ENCODE measurements around the gene NDUFA6.
"Not testable (repeated sequence)": the region's sequence is repeated elsewhere in the genome, so short reads cannot be mapped to it uniquely, and the experiment has no call there.

NDUFA6 gene

DNA sequence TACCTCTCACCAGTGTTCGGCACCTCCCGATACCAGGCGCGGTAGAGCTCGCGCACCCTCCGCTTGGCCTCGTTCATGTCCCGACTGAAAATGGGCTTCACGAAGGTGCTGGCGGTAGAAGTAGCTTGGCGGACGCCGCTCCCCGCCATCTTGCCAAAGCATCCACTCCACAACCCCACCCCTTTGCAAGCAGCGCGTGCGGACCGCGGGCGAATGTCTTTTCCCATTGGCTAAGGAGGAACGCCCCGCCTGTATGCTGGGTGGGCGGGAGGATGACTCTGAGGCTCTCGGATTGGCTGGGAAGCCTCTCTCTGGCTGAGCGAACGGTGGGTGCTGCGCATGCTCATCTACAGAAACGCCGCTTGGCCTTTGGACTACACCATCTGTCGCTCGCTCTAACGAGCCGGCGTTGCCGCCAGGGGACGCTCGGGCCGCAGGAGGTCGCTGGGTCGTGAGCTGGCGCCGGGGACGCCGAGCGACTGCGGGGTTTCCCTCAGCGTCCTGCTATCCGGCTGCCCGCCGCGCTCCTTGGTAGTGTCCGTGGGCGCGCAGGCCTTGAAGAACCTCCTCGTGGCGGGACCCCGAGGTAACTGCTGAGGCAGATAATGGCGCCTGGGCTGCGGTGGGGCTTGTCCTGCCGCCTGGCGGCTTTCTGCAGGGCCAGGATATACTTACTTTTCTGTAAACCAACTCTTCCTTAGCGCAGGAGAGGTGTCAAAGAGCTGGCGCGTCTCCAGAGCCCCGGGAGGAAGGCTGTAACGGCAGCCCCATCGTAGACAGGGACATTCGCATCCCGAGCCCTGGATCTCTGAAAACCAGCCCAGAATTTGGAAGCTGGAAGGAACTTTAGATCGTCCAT is at the start of gene NDUFA6:
Gene NDUFA6 (minus strand): TSS at position 177 of the 859 bp plus-strand sequence. CDS start 28 bp downstream, at position 149.
- DNase-seq: peak; percentile 99 to 100

- DNase-seq: not testable (repeated sequence)
Observed at GRCh38 chr22:42140153-42140552, 49.6 kb upstream of the NDUFA6 start.

DNA sequence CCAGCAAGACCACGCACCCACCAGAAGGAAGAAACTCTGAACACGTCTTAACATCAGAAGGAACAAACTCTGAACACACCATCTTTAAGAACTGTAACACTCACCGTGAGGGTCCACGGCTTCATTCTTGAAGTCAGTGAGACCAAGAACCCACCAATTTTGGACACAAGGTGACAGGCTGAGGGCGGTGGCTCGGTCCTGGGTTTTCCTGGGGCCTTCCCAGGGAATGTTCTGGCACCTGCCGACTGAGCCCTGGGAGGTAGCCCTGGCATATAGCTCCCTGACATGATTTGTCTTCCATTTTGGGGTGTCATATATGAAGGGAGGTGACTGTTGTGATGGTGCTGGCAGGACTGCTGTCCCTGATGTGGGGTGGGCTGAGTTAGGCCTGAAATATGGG is 48.9 kb upstream of the NDUFA6 start:
- DNase-seq: not testable (repeated sequence)

- DNase-seq: no peak
Observed at GRCh38 chr22:42138972-42139371, 48.4 kb upstream of the NDUFA6 start.

DNA sequence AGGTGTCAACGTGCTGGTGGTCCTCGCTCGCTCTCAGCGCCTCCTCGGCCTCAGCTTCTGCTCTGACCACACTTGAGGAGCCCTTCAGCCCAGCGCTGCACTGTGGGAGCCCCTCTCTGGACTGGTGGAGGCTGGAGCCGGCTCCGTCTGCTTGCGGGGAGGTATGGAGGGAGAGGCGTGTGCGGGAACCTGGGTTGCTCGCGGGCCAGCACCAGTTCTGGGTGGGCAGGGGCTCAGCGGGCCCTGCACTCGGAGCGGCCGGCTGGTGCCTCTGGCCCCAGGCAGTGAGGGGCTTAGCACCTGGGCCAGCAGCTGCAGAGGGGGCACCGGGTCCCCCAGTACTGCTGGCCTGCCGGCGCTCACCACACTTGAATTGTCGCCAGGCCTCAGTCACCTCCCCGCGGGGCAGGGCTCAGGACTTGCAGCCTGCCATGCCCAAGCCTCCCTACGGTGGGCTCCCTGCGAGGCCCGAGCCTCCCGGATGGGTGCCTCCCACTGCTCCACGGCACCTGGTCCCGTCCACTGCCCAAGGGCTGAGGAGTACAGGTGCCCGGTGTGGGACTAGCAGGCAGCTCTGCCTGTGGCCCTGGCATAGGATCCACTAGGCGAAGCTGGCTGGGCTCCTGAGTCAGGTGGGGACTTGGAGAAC is 47.7 kb upstream of the NDUFA6 start:
- no peak for DNase-seq

DNA sequence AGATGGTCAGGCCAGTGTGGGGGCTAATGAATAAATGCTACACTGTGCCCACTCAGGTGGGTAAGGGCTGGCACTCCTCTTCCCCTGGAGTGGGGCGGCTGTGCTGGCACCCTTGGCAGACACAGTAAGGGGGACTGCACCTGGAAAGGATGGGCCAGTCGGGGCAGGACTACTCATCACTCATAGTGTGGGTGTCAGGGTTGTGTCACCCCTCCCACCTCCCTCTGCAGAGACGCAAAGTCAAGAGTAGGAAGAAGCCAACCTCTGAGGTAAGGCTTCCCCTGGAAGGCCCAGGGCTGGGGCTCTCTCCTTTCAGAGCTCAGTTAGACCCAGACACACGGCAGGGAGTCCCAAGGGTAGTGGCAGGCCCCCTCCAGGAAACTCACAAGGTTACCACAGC is 45.1 kb upstream of the NDUFA6 start:
- not testable (repeated sequence) for DNase-seq

- DNase-seq: no peak
Observed at GRCh38 chr22:42134100-42135020, 43.8 kb upstream of the NDUFA6 start.

DNA sequence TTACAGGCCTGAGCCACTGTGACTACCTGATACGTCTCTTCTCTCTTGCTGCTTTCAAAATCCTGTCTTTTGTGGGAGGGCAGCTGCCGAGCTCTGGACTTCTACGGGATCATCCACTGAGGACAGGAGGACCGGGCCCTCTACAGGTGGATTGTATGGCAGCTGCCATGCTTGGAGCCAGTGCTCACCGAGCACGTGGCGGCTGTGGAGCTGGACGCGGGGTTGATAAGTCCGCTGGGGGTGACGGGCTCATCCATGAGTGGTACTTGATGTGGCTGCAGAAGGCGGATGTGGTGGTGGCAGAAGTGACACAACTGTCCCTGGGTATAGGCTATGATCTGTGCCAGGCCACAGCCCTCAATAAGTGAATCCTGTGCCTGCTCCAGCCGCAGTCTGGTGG is 41.9 kb upstream of the NDUFA6 start:
- DNase-seq: no peak

- DNase-seq: no peak
Observed at GRCh38 chr22:42131562-42131961, 41.0 kb upstream of the NDUFA6 start.

GRCh38 chr22:42130639-42131431 is 40.3 kb upstream of the NDUFA6 start, which contains the start of gene CYP2D6:
CYP2D6 (minus strand) TSS chr22:42130810; CDS start chr22:42130791, 19 bp downstream.
- not testable (repeated sequence) for DNase-seq

- DNase-seq: not testable (repeated sequence)
Observed at GRCh38 chr22:42130182-42130581, 39.6 kb upstream of the NDUFA6 start.

GRCh38 chr22:42128776-42129694 is 38.5 kb upstream of the NDUFA6 start:
- not testable (repeated sequence) for DNase-seq

DNA sequence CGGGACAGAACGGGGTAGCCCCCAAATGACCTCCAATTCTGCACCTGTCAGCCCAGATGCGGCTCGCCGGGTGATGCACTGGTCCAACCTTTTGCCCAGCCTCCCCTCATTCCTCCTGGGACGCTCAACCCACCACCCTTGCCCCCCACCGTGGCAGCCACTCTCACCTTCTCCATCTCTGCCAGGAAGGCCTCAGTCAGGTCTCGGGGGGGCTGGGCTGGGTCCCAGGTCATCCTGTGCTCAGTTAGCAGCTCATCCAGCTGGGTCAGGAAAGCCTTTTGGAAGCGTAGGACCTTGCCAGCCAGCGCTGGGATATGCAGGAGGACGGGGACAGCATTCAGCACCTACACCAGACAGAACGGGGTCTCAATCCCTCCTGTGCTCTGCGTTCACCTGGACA is 37.4 kb upstream of the NDUFA6 start:
- DNase-seq: not testable (repeated sequence)

DNA sequence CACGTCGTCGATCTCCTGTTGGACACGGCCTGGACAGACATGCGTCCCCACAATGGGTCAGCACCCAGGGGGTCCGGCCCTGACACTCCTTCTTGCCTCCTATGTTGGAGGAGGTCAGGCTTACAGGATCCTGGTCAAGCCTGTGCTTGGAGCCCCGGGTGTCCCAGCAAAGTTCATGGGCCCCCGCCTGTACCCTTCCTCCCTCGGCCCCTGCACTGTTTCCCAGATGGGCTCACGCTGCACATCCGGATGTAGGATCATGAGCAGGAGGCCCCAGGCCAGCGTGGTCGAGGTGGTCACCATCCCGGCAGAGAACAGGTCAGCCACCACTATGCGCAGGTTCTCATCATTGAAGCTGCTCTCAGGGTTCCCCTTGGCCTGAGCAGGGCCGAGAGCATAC is 37.0 kb upstream of the NDUFA6 start:
- no peak for DNase-seq

DNA sequence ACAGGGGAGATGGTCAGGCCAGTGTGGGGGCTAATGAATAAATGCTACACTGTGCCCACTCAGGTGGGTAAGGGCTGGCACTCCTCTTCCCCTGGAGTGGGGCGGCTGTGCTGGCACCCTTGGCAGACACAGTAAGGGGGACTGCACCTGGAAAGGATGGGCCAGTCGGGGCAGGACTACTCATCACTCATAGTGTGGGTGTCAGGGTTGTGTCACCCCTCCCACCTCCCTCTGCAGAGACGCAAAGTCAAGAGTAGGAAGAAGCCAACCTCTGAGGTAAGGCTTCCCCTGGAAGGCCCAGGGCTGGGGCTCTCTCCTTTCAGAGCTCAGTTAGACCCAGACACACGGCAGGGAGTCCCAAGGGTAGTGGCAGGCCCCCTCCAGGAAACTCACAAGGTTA is 33.0 kb upstream of the NDUFA6 start:
- not testable (repeated sequence) for DNase-seq

DNA sequence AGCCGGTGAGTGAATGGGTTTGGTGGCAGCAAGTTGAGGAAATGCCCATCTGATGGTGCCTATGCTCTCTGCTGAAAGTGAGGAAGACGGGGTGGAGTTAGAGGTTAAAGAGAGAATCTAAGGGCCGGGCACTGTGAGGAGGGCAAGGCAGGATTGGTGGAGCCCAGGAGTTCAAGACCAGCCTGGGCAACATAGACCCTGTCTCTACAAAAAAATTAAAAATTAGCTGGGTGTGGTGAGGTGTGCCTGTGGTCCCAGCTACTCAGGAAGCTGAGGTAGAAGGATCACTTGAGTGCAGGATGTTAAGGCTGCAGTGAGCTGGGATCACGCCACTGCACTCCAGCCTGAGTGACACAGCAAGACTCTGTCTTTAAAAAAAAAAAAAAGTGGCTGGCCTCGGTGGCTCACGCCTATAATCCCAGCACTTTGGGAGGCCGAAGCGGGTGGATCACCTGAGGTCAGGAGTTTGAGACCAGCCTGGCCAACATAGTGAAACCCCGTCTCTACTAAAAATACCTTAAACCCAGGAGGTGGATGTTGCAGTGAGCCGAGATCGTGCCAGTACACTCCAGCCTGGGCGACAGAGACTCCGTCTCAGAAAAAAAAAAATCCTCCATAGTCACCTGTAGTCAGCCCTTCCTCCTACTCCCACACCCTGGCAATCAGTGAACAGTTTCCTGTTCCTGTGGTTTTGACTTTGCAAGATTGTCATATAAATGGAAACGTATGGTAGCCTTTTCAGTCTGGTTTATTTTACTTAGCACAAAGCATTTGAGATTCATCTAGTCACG is 29.9 kb upstream of the NDUFA6 start:
- DNase-seq: peak in 1 of 2 donors; percentile 51

- DNase-seq: no peak
Observed at GRCh38 chr22:42116848-42117424, 26.4 kb upstream of the NDUFA6 start.

DNA sequence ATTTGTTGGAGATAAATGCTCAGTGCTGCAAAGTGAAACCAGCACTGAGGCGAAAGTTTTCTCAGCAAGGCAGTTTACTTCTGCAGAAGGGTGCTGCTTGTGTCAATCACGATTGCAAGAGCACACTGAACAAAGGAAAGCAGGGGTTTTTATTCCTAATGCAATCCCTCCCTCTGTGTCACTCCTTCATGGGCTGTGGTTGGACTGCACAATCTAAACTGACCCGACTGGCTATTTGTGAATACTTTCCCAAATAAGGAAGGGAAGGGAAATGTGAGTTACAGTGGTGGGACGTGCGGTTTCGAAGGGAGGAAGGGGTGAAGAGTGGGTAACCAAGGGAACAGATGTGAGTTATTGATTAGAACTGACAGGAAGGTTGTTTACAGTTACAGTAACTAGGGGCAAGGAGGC is 24.9 kb upstream of the NDUFA6 start:
- DNase-seq: not testable (repeated sequence)

DNA sequence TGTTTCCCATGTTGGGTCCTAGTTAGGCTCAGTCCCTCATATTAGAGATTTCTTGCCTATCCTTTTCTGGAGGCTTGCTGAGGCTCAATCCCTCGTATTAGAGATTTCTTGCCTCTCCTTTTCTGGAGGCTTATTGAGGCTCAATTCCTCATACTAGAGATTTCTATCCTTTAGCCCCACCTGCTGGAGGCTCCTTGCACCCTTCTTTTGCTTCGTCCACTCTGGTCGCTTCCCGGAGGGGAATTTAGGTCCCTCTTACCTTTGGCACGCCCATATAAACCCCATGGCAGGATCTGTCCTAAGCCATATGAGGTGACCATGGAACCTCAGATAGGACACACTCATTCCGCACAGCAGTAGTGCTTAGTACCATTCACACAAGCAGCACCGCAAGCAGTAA is 24.1 kb upstream of the NDUFA6 start:
- no peak for DNase-seq

DNA sequence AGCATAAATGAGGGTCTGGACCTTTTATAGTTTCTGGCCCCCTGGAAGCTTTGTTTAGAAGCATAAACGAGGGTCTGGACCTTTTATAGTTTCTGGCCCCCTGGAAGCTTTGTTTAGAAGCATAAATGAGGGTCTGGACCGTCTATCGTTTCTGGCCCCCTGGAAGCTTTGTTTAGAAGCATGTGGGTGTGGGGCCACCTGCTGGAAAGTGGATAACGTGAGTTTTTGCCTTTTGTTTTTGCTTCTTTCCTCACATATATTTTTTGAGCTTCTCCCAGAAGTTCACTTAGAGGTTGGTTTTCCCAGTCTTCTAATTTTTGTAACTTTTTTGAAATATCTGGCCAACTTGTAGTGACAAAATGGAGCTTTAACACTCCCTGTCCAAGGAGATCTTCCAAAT is 22.2 kb upstream of the NDUFA6 start:
- DNase-seq: not testable (repeated sequence)
